Thyroid gland (tissue), 4 donors: Measurements from ENCODE around the gene PLA2G6.

ENCODE experiments used
- CTCF ChIP-seq, 6 experiments: fragments of 200-600 bp in 3 of 6; fragments of 450-650 bp in 3 of 6; sonication (generic) in 3 of 6; IDR thresholded peaks; one replicate each; pipeline ENCODE4 v1.5.1; 2016 to 2019; ENCODE audit warnings: antibody characterized with exemption in 6 of 6, mild to moderate bottlenecking in 2 of 6, inconsistent platforms in 1 of 6, moderate library complexity in 1 of 6
- POLR2A ChIP-seq, 2 donors: fragments of 450-650 bp; IDR thresholded peaks; one replicate each; pipeline ENCODE4 v1.6.1; 2017; ENCODE audit warnings: antibody characterized with exemption in 2 of 2, mild to moderate bottlenecking in 2 of 2, moderate library complexity in 1 of 2

- TF ChIP-seq CTCF (IDR thresholded peaks at IDR 0.05) (peak in 1 of 6 experiments; percentile 5), POLR2A (IDR thresholded peaks at IDR 0.05) (peak in 1 of 2 donors; percentile 8)
Observed at GRCh38 chr22:38223289-38223960, 41.8 kb upstream of the PLA2G6 start.
